ENCODE data around the gene CCDC122. TPM values are rescaled to one million over a fixed set of nuclear protein-coding genes. Genes with fewer than 3 reads are reported as not detected.

CCDC122 gene
- total and polyA plus RNA-seq, 2 of the 8 experiments (the other 6 are each of a cell fraction or from before 2014, with no cell fraction given): 2.9 to 5.8 TPM

- TF ChIP-seq CHD7 (IDR thresholded peaks at IDR 0.05; ENCODE audit: insufficient replicate concordance, low read length) (no peak), USF2 (IDR thresholded peaks at IDR 0.05; ENCODE audit: low read length) (no peak)
These were observed 85.1 kb downstream of the CCDC122 start (continued) for GRCh38 chr13:43794416-43794815.
